GM12878 (cell line): ENCODE data around the gene TUBGCP2. TPM values are rescaled to one million over a fixed set of nuclear protein-coding genes. Genes with fewer than 3 reads are reported as not detected.
A peak's percentile ranks its signal among the peaks of the same experiment; 100 is the strongest.

Source experiments
- ATAC-seq: fragments of 200-7000 bp; cut with Tn5 transposase; 3 replicates; pipeline ENCODE4 v1.9.1; 2020; ENCODE audit warnings: mild to moderate bottlenecking, moderate library complexity
- BruUV-seq: library from RNA; stranded (reverse); fragments of 400-500 nt; replicated peaks from 2 replicates; lab custom pipeline; 2021; lab: Mats Ljungman, UMichigan
- CTCF ChIA-PET: fragments of 300-600 bp; sonication (Branson Sonifier 250); formaldehyde crosslinking; extraction: SDS; loops from one replicate; lab custom pipeline; 2021; ENCODE audit warnings: inconsistent platforms; lab: Yijun Ruan, JAX
- POLR2A ChIA-PET: fragments of 350-600 bp; formaldehyde crosslinking; extraction: SDS; loops from one replicate; lab custom pipeline; 2021; ENCODE audit warnings: inconsistent platforms; lab: Charles Lee
- RAD21 ChIA-PET: fragments of 300-600 bp; sonication (Branson Sonifier 250); formaldehyde crosslinking; loops from one replicate; lab custom pipeline; 2023; ENCODE audit warnings: antibody characterized with exemption; ENCODE audit not compliant: unreplicated experiment; lab: Charles Lee
- SMC1A ChIA-PET: fragments of 300-600 bp; sonication (Branson Sonifier 250); formaldehyde crosslinking; loops from one replicate; lab custom pipeline; 2023; ENCODE audit not compliant: unreplicated experiment, uncharacterized antibody; lab: Charles Lee
- DNase-seq: peaks from one replicate; pipeline ENCODE4 v3.0.0-alpha.2; 2011; ENCODE audit warnings: low read depth, low spot score
- FAIRE-seq: peaks from 3 replicates; lab custom pipeline; 2011; peaks lifted over from hg19 to GRCh38; lab: Jason Lieb, UNC
- H2AFZ ChIP-seq: 2 replicates; pipeline ENCODE4 v1.6.0; 2011; ENCODE audit warnings: low read depth, low read length, control low read depth; ENCODE audit not compliant: control insufficient read depth
- H3K27ac ChIP-seq: 2 replicates; pipeline ENCODE4 v1.5.1; 2011; ENCODE audit warnings: control low read depth; ENCODE audit not compliant: control insufficient read depth, insufficient read depth
- H3K27me3 ChIP-seq, 2 experiments: replicated peaks in 1 of 2; 2 replicates each; pipeline versions ENCODE4 v1.6.0 to v1.6.1; 2011; ENCODE audit warnings: low read length in 1 of 2; ENCODE audit not compliant: control insufficient read depth in 2 of 2, insufficient read depth in 2 of 2
- H3K36me3 ChIP-seq, 2 experiments: 2 replicates each; pipeline ENCODE4 v1.5.1; 2011; ENCODE audit warnings: low read length in 1 of 2; ENCODE audit not compliant: control insufficient read depth in 2 of 2, insufficient read depth in 2 of 2
- H3K4me1 ChIP-seq: 2 replicates; pipeline ENCODE4 v1.6.1; 2011; ENCODE audit warnings: mild to moderate bottlenecking, low read length, moderate library complexity, mixed read lengths; ENCODE audit not compliant: control insufficient read depth, insufficient read depth
- H3K4me2 ChIP-seq: 2 replicates; pipeline ENCODE4 v1.6.0; 2011; ENCODE audit warnings: control low read depth; ENCODE audit not compliant: control insufficient read depth, insufficient read depth
- H3K4me3 ChIP-seq: fragments of 200-600 bp; sonication (generic); 2 replicates; pipeline ENCODE4 v1.5.1; 2016
- H3K79me2 ChIP-seq: 2 replicates; pipeline ENCODE4 v1.6.0; 2011; ENCODE audit warnings: low read length; ENCODE audit not compliant: control insufficient read depth, insufficient read depth
- H3K9ac ChIP-seq: 2 replicates; pipeline ENCODE4 v1.8.0; 2011; ENCODE audit warnings: low read length, control low read depth, mixed read lengths; ENCODE audit not compliant: control insufficient read depth, insufficient read depth
- H3K9me3 ChIP-seq: replicated peaks from 3 replicates; pipeline ENCODE4 v1.5.1; 2011; ENCODE audit warnings: mild to moderate bottlenecking, low read length; ENCODE audit not compliant: control insufficient read depth, insufficient read depth
- H4K20me1 ChIP-seq: 2 replicates; pipeline ENCODE4 v1.6.0; 2011; ENCODE audit not compliant: control insufficient read depth, insufficient read depth
- ATF2 ChIP-seq: IDR thresholded peaks from 2 replicates; pipeline ENCODE4 v1.6.1; 2012; ENCODE audit warnings: low read length, inconsistent platforms
- ATF7 ChIP-seq: fragments of 450-650 bp; IDR thresholded peaks from 2 replicates; pipeline ENCODE4 v1.6.1; 2016; ENCODE audit warnings: low read depth, mild to moderate bottlenecking
- BRCA1 ChIP-seq: IDR thresholded peaks from 2 replicates; pipeline ENCODE4 v1.6.1; 2011; ENCODE audit warnings: low read depth, low read length, improper control_type of control experiment
- CHD2 ChIP-seq: IDR thresholded peaks from 2 replicates; pipeline ENCODE4 v1.6.1; 2011; ENCODE audit warnings: low read depth, low read length, improper control_type of control experiment, borderline replicate concordance
- ELK1 ChIP-seq: IDR thresholded peaks from 2 replicates; pipeline ENCODE4 v1.6.1; 2012; ENCODE audit warnings: low read depth, low read length, improper control_type of control experiment
- HDGF ChIP-seq: fragments of 450-650 bp; IDR thresholded peaks from 2 replicates; pipeline ENCODE4 v1.6.1; 2016; ENCODE audit warnings: antibody characterized with exemption
- MEF2B ChIP-seq: fragments of 450-650 bp; IDR thresholded peaks from 2 replicates; pipeline ENCODE4 v1.6.1; 2018; ENCODE audit warnings: mild to moderate bottlenecking, moderate library complexity; ENCODE audit not compliant: partially characterized antibody, poor library complexity, severe bottlenecking
- MYC ChIP-seq: IDR thresholded peaks from 2 replicates; pipeline ENCODE4 v1.6.1; 2011; ENCODE audit warnings: mild to moderate bottlenecking, low read length, moderate library complexity, inconsistent platforms; ENCODE audit not compliant: insufficient read depth, insufficient replicate concordance, insufficient read length, severe bottlenecking
- NFIC ChIP-seq: IDR thresholded peaks from 2 replicates; pipeline ENCODE4 v1.6.1; 2012; ENCODE audit warnings: low read depth, mild to moderate bottlenecking, inconsistent platforms, low read length, moderate library complexity
- POLR2A ChIP-seq: IDR thresholded peaks from 2 replicates; pipeline ENCODE4 v1.6.1; 2011; ENCODE audit warnings: low read depth, mild to moderate bottlenecking, low read length
- POLR2AphosphoS5 ChIP-seq: IDR thresholded peaks from 2 replicates; pipeline ENCODE4 v1.6.1; 2011; ENCODE audit warnings: mild to moderate bottlenecking, low read length, inconsistent platforms
- SREBF1 ChIP-seq: IDR thresholded peaks from 2 replicates; pipeline ENCODE4 v1.6.1; 2012; ENCODE audit warnings: mild to moderate bottlenecking, low read length
- TAF1 ChIP-seq: IDR thresholded peaks from 2 replicates; pipeline ENCODE4 v1.6.1; 2011; ENCODE audit warnings: mild to moderate bottlenecking, low read depth, low read length, borderline replicate concordance
- ZBED1 ChIP-seq: IDR thresholded peaks from 2 replicates; pipeline ENCODE4 v1.6.1; 2016; ENCODE audit warnings: borderline replicate concordance
- WGBS: methylation state at CpG from one replicate; pipeline ENCODE4 v1.1.6; 2016; ENCODE audit warnings: low lambda C conversion rate; ENCODE audit not compliant: insufficient replicate concordance, insufficient coverage; ENCODE audit errors: missing lambda C conversion rate; 5-methylcytosine and 5-hydroxymethylcytosine counted together
- in situ Hi-C: fragments of 300-500 bp; cut with MboI; formaldehyde crosslinking; loops from 9 replicates; pipeline ENCODE4 v1.14.3; 2018; ENCODE audit warnings: mixed read lengths
- intact Hi-C: fragments of 100-400 bp; cut with micrococcal nuclease; formaldehyde crosslinking; loops from one replicate; pipeline ENCODE4 v1.14.2; 2022; ENCODE audit not compliant: unreplicated experiment
- polyA plus RNA-seq, 11 experiments: library from polyadenylated mRNA; depleted of rRNA in 4 of 11; unstranded in 6 of 11; stranded (reverse) in 5 of 11; fragments of >200 nt; fragmentation: Nextera tagmentation in 4 of 11; fragmentation: Illumina TruSeq in 1 of 11; extraction: Ambion mirVana in 4 of 11; extraction: Trizol in 1 of 11; gene quantifications; 1 replicate in 1 of 11; 2 replicates in 10 of 11; pipeline versions ENCODE4 v1.2.1 to v1.2.3, GENCODE V29; 2011 to 2016; ENCODE audit warnings: inconsistent platforms in 2 of 11, missing spikeins in 2 of 11, low read depth in 1 of 11
- total RNA-seq, 4 experiments: library from RNA; depleted of rRNA in 3 of 4; stranded (reverse); fragments of >200 nt in 3 of 4; fragmentation: Illumina TruSeq in 1 of 4; extraction: Trizol in 1 of 4; gene quantifications; 2 replicates each; pipeline versions ENCODE4 v1.2.1 to v1.2.3, GENCODE V29; 2013 to 2021

TUBGCP2 gene
- total and polyA plus RNA-seq, 10 of the 15 experiments (the other 5 are each of a cell fraction or from before 2014, with no cell fraction given): 4.8 to 47.1 (median 34.7) TPM

- ATAC-seq: no peak
- no peak overlapping the region for H3K4me2 ChIP-seq
- ChIA-PET POLR2A (no interaction called here), RAD21 (no interaction called here), CTCF (no interaction called here), SMC1A (no interaction called here)
- WGBS: 87% methylated on average over 20 of the region's 20 CpGs
- BruUV-seq: no TSS peak
- FAIRE-seq: no peak
- no peak overlapping the region for H3K9ac ChIP-seq
- peaks cover 12% of the 10 kb centered on the region for H3K79me2 ChIP-seq
- no peaks in the 10 kb centered on the region for H3K27me3 ChIP-seq
- H3K4me1 ChIP-seq: peaks cover 5% of the 10 kb centered on the region
- DNase-seq: no peak
- H3K4me3 ChIP-seq: no peak overlapping the region
- H2AFZ ChIP-seq: no peak overlapping the region
- intact Hi-C loops: no loop called here
- H3K9me3 ChIP-seq: no peaks in the 10 kb centered on the region
- no peak overlapping the region for H3K27ac ChIP-seq
- TF ChIP-seq POLR2A (0 out of 2 replicates have a peak, but pooled peaks have one; percentile 26), SREBF1 (no peak)
- peaks cover 10 to 37% of the 10 kb centered on the region in 2 experiments for H3K36me3 ChIP-seq
- in situ Hi-C loops: no loop called here
- H4K20me1 ChIP-seq: no peaks in the 10 kb centered on the region; the same call in 1 of the 2 replicates
Measured at GRCh38 chr10:133270204-133270603, 38.5 kb downstream of the TUBGCP2 start.

- Histone ChIP-seq H3K4me1 (no peaks in the 10 kb centered on the region), H3K9me3 (no peaks in the 10 kb centered on the region), H3K9ac (no peak overlapping the region), H3K36me3 (peaks cover 10 to 37% of the 10 kb centered on the region in 2 experiments), H2AFZ (no peak overlapping the region), H4K20me1 (no peaks in the 10 kb centered on the region), H3K4me2 (no peak overlapping the region), H3K27me3 (no peaks in the 10 kb centered on the region), H3K27ac (no peak overlapping the region), H3K4me3 (no peak overlapping the region), H3K79me2 (peaks cover 4% of the 10 kb centered on the region)
- ChIA-PET POLR2A (no interaction called here), CTCF (no interaction called here), SMC1A (no interaction called here), RAD21 (no interaction called here)
- FAIRE-seq (no peak), DNase-seq (no peak), ATAC-seq (no peak)
- in situ Hi-C loops (no loop called here), intact Hi-C loops (no loop called here)
- 86% methylated on average over 26 of the region's 26 CpGs for WGBS
- no TSS peak for BruUV-seq
- TF ChIP-seq ATF2: no peak
- TF ChIP-seq MYC: no peak
- TF ChIP-seq NFIC: no peak
- no peak for TF ChIP-seq ELK1
- no peak for TF ChIP-seq POLR2AphosphoS5
- no peak for TF ChIP-seq BRCA1
- TF ChIP-seq ZBED1: no peak
- TF ChIP-seq MEF2B: no peak
- TF ChIP-seq HDGF: no peak
- TF ChIP-seq CHD2: no peak
- TF ChIP-seq TAF1: no peak
- no peak for TF ChIP-seq ATF7
Measured at GRCh38 chr10:133269367-133269766, 39.3 kb downstream of the TUBGCP2 start.
